ENCODE data around the gene VTN. TPM values are rescaled to one million over a fixed set of nuclear protein-coding genes. Genes with fewer than 3 reads are reported as not detected.

VTN gene, protein sequence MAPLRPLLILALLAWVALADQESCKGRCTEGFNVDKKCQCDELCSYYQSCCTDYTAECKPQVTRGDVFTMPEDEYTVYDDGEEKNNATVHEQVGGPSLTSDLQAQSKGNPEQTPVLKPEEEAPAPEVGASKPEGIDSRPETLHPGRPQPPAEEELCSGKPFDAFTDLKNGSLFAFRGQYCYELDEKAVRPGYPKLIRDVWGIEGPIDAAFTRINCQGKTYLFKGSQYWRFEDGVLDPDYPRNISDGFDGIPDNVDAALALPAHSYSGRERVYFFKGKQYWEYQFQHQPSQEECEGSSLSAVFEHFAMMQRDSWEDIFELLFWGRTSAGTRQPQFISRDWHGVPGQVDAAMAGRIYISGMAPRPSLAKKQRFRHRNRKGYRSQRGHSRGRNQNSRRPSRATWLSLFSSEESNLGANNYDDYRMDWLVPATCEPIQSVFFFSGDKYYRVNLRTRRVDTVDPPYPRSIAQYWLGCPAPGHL
- 0.12 and 0.53 TPM in 2 replicates for total RNA-seq

DNA sequence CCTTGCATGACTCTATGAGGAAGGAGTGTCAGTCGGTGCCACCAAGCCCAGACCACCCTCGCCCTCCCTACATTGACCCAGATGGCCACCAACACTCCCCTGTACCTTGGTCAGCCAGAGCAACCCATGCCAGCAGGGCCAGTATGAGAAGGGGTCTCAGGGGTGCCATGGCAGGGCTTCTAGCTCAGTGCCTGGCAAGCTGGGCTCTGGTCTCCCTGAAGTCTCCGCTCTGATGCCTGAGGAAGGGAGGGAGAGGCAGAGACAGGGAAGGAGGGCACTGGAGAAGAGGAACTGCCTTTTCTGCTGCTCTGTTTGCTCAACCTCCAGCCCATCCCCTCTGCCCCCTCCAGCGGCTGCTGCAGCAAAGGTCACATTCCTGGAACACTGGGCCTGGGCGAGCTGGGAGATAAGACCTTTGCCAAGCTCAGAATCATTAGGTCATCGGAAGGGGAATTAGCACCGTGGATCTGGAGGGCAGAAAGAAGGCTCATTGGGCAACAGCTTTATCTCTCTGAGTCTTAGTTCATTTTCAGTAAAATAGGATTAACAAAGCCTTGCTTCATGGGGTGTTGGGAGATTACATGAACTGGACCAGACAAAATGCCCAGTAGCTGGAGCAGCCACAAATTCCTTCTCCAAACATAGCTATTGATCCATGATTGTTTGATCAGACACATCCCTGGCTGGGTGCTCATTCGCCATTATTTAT lies at the start of gene VTN:
Gene VTN, minus strand, starts transcription at position 273 of the 709 bp plus-strand sequence. Its CDS starts 104 bp downstream, at position 169.

DNA sequence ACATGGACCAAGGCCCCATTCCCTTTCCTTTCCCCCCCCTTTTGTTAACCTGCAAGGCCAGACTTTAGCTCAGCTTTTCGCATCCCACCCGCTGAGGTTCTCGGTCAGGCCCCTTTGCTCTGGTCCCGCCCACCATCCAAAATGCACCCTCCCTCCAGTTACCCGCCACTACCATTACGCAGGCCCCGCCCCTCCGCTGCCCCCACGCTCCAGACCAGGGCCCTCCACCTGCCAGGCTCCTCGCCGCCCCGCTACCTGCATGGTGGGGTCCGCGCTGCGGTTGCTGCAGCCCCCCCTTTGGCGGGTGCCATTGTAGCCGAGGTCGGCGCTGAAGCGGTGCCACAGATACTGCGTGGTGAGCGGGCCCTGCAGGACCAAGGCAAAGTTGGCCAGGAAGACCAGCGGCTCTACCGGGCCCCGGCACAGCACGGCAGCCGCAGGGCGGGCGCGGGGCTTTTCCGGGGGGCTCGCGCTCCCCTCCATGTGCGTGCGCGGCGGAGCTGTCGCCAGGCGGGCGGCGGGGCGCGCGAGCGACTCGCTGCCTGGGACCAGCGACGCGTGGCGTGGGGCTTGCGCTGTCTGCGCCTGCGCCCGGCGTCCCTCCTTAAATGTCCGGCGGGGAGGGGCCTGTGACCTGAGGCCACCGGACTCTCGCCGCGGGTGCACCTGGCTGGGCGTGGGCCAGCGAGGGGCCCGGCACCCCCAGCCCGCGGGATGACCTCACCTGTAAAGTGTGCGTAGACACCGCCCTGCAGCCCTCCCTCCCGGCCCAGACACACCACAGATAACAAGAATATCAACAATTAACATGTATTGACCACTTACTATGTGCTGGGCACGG lies 35.7 kb upstream of the VTN start, which contains the start of gene SLC46A1:
Gene SLC46A1, minus strand, starts transcription at position 581 of the 841 bp plus-strand sequence. Its CDS starts 98 bp downstream, at position 483.

DNA sequence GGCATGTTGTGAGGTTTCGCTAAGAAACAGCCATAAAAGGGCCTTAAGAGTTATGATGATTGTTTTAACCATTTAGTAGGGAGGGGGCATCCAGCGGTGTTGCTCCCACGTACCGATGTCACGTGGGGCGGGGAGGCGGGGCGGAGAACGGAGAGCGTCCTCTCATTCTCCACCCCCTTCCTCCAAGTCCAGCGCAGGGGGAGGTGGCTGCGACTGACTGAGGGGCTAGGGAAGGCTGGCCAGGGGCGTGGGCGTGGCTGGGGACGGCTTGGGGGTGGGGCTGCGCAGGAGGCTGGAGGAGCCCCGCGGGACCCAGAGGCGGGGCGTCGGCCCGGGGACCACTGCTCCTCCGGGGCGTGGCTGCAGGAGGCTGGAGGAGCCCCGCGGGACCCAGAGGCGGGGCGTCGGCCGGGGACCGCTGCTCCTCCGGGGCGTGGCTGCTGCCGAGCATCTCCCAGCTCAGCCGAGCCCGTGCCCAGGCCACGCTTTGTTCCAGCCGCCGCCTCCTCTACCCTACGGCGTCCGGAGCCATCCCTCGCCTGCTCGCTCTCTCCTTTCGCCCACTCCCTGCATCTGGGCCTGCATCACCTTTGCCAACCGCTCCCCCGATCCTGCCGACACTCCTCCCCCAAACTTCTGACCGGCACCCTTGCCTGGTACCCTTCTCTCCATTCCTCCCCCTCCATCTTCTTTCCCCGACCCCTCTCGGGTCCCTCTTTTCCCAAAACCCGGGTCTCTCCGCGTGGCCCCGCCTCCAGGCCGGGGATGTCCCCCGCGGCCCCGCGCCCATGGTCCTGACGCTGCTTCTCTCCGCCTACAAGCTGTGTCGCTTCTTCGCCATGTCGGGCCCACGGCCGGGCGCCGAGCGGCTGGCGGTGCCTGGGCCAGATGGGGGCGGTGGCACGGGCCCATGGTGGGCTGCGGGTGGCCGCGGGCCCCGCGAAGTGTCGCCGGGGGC lies 1.4 kb upstream of the VTN start, which contains the start of gene SARM1:
Gene SARM1, plus strand, starts transcription at position 450 of the 958 bp plus-strand sequence. Its CDS starts 339 bp downstream, at position 789.

DNA sequence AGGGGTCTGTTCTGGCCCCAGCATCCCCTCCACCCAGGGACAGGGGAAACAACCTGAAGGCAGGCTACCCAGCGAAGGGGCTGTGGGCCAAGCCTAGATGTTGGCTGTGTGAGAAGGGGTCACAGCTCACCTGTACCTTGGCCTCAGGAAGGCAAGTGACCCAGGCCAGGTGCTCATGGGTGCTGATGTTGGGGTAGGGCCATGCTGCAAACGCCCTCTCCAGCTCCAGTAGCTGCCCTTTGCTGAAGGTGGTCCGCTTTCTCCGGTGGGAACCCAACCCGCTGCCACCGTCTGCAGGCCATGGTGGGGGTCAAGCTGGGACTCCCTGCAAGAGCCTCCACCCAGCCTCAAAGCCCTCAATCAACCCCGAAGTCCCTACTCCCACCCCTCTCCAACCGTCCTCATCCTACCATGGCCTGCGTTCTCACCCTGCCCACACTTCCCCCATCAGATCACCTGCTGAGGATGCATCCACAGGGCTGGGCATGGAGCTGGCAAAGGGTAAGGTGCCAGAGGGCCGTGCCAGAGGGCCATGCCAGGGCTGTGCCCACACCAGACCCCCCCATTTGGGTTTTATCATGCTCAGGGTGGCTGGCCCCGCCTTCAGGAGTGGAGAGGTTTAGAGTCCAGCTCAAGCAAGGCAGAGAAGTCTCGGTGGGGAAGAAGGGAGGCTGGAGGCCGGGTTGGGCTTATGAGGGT lies 5.3 kb downstream of the VTN start, which contains the start of gene SEBOX:
Gene SEBOX, minus strand, starts transcription at position 535 of the 699 bp plus-strand sequence. Its CDS starts 48 bp downstream, at position 487.

DNA sequence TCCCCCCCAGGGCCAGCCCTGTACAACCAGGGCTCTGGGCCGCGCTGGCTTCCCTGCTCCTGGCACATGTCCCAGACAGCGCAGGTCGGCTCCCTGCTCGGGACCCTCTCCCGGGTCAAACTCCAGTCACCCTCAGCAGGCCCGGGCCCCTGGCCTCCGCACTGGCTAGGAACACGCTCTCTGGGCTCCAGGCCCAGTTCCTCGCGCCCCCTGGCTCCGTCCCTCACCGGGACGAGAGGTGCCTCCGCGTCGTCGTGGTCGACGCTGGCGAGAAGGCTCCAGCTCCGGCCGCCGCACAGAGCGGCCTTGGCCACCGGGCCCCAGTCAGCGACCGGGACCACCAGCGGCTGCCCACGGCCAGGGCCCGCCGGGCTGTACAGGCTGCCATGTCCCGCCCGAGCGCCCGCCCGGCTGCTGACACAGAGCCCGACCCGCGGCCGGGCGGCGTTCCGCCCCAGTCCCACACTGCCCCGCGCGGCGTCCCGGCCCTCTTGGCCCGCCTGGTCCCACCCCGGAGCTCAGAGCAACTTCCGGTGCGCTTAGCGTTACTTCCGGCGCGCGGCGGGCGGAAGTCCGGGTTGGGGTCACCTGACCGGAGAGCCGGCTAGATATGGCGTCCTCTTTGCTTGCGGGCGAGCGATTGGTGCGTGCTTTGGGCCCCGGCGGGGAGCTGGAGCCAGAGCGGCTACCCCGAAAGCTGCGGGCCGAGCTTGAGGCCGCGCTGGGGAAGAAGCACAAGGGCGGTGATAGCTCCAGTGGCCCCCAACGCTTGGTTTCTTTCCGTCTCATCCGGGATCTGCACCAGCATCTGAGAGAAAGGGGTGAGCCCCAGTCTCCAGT lies 12.8 kb downstream of the VTN start, which contains the start of gene POLDIP2:
Gene POLDIP2, minus strand, starts transcription at position 467 of the 840 bp plus-strand sequence. Its CDS starts 79 bp downstream, at position 388.

DNA sequence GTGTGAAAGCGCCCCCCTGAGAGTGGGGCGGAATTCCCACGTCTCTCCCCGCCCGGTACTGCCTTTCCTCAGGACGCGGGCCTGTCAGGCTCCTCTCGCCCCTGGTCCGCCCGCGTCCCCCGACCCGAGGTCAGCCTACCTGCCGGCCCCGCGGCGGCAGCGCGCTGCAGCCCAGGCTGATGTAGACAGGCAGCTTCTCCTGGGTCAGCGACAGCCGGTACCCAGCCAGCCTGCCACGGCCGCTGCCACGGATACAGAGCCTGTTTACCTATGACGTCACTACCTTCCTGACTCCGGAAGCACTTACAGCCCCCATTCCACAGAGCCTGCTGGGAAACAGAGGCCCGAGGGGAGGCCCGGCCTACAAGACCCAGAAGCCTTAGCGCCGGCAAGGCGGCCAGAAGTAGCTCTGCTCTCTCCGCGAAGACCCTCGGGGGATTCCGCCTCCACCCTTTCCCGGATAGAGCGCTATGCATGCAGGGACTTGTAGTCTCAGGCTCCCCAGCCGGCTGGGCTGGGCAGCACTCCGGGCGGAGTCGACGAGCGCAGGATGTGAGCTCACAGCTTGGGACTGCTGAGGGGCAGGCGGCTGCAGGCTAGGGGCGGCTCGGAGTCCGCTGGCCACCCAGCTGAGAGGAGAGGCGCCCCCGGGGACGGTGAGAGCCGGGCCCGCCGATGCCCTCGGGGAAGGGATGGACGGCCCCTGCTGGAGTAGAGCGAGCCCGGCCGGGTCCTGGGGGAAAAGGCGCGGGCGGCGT lies 34.7 kb downstream of the VTN start, which contains the start of the genes IFT20 and TNFAIP1:
Gene IFT20, minus strand, starts transcription at position 272 of the 758 bp plus-strand sequence. CDS start 3,487 bp downstream, outside the sequence.
Gene TNFAIP1, plus strand, starts transcription at position 561 of the 758 bp plus-strand sequence. CDS start 3,761 bp downstream, outside the sequence.

DNA sequence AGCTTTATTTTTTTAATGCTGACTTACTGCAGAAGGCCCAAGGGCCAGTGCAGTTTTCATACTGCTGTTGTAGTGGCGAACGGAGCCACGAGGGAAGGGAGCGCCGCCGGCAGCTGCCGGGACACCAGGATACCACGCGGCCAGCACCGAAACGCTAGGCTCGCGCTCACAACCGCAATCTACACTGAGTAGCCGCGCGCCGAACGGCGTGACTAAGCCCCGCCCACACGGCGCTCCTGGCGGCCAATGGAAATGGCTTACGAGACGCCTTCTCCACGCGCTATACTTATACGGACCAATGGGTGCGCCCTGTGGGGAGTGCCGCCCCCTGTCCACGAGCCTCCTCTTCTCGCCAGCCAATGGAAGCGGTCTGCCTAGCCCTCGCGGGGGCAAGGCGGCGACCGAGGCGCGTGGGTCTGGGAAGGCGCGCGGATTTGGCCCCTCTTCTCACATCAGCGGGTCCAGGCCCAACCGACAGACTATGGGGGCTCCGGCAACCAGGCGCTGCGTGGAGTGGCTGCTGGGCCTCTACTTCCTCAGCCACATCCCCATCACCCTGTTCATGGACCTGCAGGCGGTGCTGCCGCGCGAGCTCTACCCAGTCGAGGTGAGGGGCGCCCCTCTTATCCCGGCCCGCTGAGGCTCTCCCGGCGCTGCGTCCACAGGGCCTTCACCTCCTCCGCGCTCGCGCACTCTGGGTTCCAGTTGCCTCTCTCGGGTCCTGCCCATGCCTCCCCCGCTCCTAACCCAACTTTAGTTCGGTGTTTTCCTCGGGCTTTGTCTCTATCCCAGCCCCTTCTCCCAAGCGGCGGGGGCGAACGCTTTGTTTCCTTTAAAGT lies 51.1 kb downstream of the VTN start, which contains the start of gene TMEM97:
Gene TMEM97, plus strand, starts transcription at position 442 of the 839 bp plus-strand sequence. Its CDS starts 40 bp downstream, at position 482.

Other genes with a start within 250 kb of the VTN start
- gene TMEM97, start 51.1 kb downstream of the VTN start, total RNA-seq = 6.2 and 12.4 TPM in 2 replicates
- gene IFT20, start 34.8 kb downstream of the VTN start, total RNA-seq = 53.0 and 58.7 TPM in 2 replicates
- 28.9 and 38.4 TPM in 2 replicates for gene TNFAIP1, start 34.5 kb downstream of the VTN start, total RNA-seq
- 60.7 and 67.1 TPM in 2 replicates for gene POLDIP2, start 12.8 kb downstream of the VTN start, total RNA-seq
- gene SEBOX, start 5.1 kb downstream of the VTN start, total RNA-seq = not detected in 2 replicates
- 6.0 and 6.5 TPM in 2 replicates for gene SARM1, start 1.4 kb upstream of the VTN start, total RNA-seq
- gene SLC46A1, start 35.9 kb upstream of the VTN start, total RNA-seq = 7.5 and 7.8 TPM in 2 replicates
- gene SLC13A2, start 103.3 kb upstream of the VTN start, total RNA-seq = not detected in 2 replicates
- gene FOXN1, start 136.0 kb upstream of the VTN start, total RNA-seq = not detected in 2 replicates
- 19.2 and 19.9 TPM in 2 replicates for gene UNC119, start 182.3 kb upstream of the VTN start, total RNA-seq
- 45.0 and 51.4 TPM in 2 replicates for gene PIGS, start 201.2 kb upstream of the VTN start, total RNA-seq
- 33.3 and 33.5 TPM in 2 replicates for gene ALDOC, start 206.6 kb upstream of the VTN start, total RNA-seq
- 21.9 and 40.0 TPM in 2 replicates for gene SPAG5, start 228.7 kb upstream of the VTN start, total RNA-seq
- gene RSKR, start 243.9 kb upstream of the VTN start, total RNA-seq = 5.3 and 6.5 TPM in 2 replicates